ENCODE measurements around the gene TNFRSF12A.
A peak's percentile ranks its signal among the peaks of the same experiment; 100 is the strongest.

Gene TNFRSF12A

DNA sequence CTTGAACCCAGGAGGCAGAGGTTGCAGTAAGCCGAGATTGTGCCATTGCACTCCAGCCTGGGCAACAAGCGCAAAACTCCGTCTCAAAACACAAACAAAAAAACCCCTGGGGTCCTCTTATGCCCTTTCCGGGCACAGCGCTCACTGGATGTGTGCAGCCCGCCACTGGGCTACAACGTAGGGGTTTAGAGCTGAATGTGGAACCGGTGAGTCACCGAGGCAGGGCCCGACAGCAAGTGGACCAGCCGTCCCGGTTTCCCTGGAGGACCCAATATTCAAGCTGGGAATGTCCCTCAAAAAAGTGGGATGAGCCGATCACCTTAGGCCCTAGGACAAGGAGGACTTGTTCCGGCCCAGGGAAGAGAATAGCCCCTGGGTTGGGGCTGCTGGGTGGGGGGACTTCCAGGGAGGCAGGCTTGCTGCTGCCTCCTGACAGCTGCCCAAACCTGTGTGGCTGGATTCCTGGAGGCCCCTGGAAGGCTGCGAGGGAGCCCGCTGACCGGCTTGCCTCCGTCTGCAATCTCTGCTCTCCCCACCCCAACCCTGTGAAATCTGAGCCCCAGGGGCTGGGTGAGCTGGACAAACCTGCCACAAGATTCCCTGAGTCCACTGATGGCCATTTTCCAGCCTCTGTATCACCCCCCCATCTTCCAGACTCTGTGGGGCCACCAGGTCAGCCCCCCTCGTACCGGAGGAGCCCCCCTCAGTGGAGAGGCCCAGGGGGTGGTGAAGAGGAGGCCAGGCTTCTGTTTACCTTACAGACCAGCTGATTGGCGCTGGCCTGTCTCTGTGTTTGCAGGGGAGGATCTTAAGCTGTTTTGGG, 10.4 kb upstream of the TNFRSF12A start:
- H3K4me3 ChIP-seq (ENCODE audit: low read length) = no peak overlapping the region
- TF ChIP-seq, protein P1, sequence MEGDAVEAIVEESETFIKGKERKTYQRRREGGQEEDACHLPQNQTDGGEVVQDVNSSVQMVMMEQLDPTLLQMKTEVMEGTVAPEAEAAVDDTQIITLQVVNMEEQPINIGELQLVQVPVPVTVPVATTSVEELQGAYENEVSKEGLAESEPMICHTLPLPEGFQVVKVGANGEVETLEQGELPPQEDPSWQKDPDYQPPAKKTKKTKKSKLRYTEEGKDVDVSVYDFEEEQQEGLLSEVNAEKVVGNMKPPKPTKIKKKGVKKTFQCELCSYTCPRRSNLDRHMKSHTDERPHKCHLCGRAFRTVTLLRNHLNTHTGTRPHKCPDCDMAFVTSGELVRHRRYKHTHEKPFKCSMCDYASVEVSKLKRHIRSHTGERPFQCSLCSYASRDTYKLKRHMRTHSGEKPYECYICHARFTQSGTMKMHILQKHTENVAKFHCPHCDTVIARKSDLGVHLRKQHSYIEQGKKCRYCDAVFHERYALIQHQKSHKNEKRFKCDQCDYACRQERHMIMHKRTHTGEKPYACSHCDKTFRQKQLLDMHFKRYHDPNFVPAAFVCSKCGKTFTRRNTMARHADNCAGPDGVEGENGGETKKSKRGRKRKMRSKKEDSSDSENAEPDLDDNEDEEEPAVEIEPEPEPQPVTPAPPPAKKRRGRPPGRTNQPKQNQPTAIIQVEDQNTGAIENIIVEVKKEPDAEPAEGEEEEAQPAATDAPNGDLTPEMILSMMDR (IDR thresholded peaks at IDR 0.05; ENCODE audit: insufficient read depth, low read depth, low read length, missing control alignments) = no peak
- DNase-seq (ENCODE audit: low read depth) = peak; percentile 87

DNA sequence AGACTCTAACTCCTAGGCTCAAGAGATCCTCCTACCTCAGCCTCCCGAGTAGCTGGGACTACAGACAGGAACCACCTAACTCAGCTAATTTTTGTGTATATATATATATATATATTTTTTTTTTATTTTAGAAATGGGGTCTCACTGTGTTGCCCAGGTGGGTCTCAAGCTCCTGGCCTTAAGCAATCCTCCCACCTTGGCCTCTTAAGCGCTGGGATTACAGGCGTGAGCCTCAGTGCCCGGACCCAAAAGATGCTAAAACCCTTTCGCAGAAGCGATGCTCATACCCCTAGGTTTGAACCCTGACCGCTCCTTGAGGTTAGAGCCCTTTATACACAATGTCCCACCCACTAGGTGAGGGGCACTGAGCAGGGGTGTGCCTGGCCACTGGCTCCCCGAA, 9.7 kb upstream of the TNFRSF12A start:
- H3K4me3 ChIP-seq (ENCODE audit: low read length) = no peak overlapping the region
- no peak for DNase-seq (ENCODE audit: low read depth)
- TF ChIP-seq, protein P1 (IDR thresholded peaks at IDR 0.05; ENCODE audit: insufficient read depth, low read depth, low read length, missing control alignments) = no peak

DNA sequence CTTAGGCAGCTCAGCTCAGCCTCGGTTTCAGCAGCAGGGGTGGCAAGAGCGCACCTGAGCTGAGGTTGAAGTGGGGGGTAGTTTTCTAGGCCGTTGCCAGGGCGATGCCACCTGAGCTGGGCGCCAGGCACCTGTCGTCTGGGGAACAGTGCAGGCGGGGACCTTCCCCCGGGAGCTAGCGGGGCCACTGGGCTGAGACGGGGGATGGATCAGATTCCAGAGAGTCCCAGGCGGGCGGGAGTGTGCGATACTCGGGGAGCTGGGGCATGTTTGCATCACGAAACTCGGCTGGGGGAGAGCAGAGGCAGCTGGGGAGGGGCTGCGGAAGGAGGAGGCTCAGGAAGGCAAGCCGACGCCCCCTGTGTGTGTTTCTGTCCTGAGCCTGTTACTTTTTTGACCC, 7.9 kb upstream of the TNFRSF12A start:
- TF ChIP-seq, protein P1 (IDR thresholded peaks at IDR 0.05; ENCODE audit: insufficient read depth, low read depth, low read length, missing control alignments) = no peak
- DNase-seq (ENCODE audit: low read depth) = no peak
- H3K4me3 ChIP-seq (ENCODE audit: low read length) = no peak overlapping the region

DNA sequence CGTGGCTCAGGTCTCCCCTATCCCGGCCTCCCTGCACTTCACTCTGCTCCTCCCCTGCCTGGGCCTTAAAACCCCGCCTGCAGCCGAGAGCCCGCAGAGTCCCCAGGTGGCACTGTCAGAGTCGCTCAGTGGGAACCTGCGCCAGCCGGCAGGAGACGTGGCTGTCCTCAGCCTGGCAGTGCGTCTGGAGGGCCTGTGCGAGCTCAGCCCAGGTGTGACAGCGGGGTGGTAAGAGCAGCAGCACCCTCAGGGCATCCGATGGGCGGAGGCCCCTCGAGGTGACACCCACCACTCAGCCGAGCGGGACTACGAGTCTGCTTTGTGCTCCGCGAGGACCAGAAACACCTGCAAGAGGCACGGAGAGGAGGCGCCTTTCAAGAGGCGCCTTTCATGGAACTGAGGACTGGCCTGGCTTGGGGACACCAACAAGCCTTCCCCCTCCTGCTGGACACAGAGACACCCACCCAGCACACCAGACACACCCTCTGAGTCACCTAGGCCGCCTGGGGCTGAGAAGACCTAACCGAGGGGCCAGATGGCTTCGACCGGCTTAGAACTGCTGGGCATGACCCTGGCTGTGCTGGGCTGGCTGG, 7.2 kb upstream of the TNFRSF12A start, which contains the start of gene CLDN9:
CLDN9 (plus strand) TSS at position 96 of the 593 bp plus-strand sequence; CDS start at position 536, 440 bp downstream.
- DNase-seq (ENCODE audit: low read depth) = no peak
- TF ChIP-seq, protein P1 (IDR thresholded peaks at IDR 0.05; ENCODE audit: insufficient read depth, low read depth, low read length, missing control alignments) = no peak
- no peak within 1 kb of the TSS for H3K4me3 ChIP-seq (ENCODE audit: low read length)

DNA sequence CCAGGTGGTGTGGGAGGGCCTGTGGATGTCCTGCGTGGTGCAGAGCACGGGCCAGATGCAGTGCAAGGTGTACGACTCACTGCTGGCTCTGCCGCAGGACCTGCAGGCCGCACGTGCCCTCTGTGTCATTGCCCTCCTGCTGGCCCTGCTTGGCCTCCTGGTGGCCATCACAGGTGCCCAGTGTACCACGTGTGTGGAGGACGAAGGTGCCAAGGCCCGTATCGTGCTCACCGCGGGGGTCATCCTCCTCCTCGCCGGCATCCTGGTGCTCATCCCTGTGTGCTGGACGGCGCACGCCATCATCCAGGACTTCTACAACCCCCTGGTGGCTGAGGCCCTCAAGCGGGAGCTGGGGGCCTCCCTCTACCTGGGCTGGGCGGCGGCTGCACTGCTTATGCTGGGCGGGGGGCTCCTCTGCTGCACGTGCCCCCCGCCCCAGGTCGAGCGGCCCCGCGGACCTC, 6.6 kb upstream of the TNFRSF12A start:
- no peak overlapping the region for H3K4me3 ChIP-seq (ENCODE audit: low read length)
- TF ChIP-seq, protein P1 (IDR thresholded peaks at IDR 0.05; ENCODE audit: insufficient read depth, low read depth, low read length, missing control alignments) = no peak
- DNase-seq (ENCODE audit: low read depth) = no peak

DNA sequence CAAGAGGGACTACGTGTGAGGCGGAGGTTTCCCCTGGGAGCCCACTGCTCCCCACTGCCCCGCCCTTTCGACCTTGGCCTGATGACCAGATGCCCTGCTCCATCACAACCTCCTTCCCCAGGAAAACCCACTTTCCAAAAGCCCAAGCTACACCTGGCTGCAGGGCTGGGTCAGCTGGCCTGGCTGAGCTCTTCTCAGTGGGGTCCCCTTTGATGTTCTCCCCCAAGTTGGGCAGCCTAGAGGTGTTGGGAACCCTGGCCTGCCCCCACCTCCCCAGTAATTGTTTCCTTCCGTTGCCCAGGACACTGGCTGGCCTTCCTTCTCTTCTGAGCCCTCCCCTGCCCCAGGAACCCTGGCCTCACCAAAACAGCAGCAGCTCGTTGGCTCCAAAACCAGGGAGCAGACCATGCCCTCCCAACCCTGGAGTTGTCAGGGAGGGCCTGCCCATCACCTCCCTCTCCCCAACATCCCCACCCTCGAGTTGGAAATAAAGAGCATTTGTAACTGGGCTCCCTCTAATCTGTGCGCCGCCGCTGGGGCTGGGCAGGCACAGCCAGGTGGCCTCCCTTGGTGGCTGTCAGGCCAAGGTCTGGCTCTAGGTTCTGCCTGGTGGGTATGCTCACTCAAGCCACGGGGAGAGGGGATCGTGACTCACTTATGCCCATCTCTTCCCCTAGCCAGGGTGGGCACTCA, 6.0 kb upstream of the TNFRSF12A start:
- no peak for DNase-seq (ENCODE audit: low read depth)
- H3K4me3 ChIP-seq (ENCODE audit: low read length) = no peak overlapping the region
- TF ChIP-seq, protein P1 (IDR thresholded peaks at IDR 0.05; ENCODE audit: insufficient read depth, low read depth, low read length, missing control alignments) = no peak

All from epithelial cell of esophagus (primary cell).